NCI-H446 (cell line): ENCODE data around the gene PPIH.
"Not testable (repeated sequence)": the region's sequence is repeated elsewhere in the genome, so short reads cannot be mapped to it uniquely, and the experiment has no call there.

Source experiments
- DNase-seq, 2 experiments: peaks; one replicate each; lab custom pipeline; 2025; lab: John Stamatoyannopoulos, UW

PPIH gene

DNA sequence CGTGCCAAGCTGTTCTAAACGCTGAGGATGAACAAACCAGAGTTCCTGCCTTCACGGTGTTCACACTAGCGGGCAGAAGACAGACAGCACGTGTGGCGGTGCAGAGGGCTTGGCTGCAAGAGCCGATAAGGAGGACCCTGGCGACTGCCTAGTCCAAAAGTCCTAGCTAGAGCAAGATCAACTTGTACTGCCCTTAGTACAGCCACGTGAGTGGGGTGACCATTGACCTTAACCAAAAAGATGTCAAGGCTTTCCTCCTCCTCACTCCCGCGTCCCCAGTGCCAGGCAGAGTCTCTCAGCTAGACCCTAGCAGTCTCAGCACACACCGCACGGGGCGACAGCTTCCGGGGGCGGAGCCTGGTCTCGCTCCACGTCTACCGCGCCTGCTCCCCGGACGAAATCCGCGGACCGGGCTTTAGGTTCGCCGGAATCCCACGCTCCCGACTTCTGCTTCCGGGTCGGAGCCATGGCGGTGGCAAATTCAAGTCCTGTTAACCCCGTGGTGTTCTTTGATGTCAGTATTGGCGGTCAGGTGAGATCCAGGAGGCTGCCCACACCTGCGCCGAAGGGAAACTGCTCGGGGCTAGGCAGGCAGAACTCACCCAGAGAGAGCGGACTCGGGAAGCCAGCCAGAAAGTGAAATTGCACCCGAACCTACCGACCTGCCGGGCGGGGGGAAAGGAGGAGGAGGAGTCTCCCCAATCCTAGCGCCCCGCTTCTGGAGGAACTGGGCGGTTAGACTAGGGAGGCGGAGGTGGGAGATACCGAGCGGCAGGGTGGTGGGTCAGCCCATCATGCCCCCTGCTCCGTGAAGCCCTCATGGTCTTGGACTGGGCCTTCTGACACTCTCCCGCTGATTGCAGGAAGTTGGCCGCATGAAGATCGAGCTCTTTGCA lies at the start of gene PPIH:
PPIH (plus strand) TSS at position 443 of the 896 bp plus-strand sequence; CDS start at position 467, 24 bp downstream.
- peak; percentile 84 to 95 for DNase-seq

DNA sequence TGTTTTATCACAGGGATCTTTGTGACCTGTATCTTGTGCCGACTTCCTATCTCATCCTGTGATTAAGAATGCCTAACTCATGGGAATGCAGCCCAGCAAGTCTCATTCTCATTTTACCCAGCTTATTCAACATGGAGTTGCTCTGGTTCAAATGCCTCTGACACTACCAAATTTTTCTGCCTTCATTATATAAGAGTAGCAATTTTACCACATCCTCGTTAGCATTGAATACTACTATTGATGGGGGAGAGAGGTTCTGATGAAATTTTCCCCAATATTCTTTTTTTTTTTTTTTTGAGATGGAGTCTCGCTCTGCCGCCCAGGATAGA lies 44.5 kb upstream of the PPIH start:
- DNase-seq, result no peak

DNA sequence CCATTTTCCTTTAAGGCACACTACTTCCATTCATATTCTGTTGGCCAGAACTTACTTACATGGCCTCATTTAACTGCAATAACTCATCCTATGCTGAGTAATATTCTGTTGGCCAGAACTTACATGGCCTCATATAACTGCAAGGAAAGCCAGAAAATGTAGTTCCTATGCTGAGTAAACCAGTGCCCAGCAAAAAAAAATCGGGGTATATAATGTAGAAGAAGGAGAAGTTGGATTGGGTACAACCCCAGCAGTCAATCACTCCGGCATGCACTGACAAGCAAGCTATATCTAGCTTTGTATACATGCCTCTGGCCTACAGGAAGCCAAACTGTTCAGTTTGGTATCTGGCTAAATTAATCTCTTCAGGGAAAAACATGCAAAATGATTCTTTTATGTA lies 39.4 kb upstream of the PPIH start:
- no peak for DNase-seq

DNA sequence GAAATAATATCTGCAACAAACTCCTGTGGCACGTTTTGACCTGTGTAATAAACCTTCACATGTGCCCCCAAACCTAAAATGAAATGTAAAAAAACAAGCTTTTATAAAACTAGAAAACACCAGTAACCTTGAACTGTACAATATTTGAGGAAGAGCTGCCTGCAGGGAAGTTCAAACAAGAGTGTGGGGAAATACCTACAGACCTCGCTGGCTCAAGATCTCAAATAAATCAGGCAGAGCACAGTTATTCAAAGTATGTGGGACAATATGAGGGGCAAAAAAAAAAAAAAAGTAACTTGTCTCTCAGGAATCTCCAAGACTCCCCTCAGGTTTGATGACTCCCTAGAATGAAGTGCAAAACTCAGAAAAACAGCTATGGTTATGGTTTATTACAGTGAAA lies 37.9 kb upstream of the PPIH start:
- DNase-seq, result no peak

DNA sequence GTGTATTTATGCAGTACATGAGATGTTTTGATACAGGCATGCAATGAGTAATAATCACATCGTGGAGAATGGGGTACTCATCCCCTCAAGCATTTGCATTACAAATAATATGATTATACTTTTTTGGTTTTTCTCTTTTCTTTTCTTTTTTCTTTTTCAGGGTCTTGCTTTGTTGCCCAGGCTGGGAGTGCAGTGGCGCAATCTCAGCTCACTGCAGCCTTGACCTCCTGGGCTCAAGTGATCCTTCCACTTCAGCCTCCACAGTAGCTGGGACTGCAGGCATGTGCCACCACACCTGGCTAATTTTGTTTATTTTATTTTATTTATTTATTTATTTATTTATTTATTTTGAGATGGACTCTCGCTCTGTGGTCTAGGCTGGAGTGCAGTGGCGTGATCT lies 37.0 kb upstream of the PPIH start:
- not testable (repeated sequence) for DNase-seq

DNA sequence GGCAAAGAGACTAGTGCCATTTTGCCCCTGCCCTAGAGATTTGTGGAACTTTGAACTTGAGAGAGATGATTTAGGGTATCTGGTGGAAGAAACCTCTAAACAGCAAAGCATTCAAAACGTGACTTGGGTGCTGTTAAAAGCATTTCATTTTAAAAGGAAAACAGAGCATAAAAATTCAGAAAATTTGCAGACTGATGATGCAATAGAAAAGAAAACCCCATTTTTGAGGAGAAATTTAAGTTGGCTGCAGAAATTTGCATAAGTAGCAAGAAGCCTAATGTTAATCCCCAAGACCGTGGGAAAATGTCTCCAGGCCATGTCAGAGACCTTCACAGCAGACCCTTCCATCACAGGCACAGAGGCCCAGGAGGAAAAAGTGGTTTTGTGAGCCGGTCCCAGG lies 31.0 kb upstream of the PPIH start:
- DNase-seq, result not testable (repeated sequence)

DNA sequence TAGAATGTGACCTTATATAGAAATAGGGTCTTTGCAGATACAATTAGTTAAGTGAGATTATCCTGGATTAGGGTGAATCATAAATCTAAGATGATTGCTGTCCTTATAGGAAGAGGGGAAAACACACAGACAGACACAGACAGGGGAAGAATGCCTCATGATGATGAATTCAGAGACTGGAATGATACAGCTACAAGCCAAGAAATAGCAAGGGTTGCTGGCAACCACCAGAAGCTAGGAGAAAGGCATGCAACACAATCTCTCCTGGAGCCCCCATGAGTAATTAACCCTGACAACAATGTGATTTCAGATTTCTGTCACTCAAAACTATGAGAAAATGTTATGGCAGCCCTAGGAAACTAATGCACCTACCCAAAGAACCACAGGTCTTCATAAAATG lies 19.1 kb upstream of the PPIH start:
- no peak for DNase-seq

DNA sequence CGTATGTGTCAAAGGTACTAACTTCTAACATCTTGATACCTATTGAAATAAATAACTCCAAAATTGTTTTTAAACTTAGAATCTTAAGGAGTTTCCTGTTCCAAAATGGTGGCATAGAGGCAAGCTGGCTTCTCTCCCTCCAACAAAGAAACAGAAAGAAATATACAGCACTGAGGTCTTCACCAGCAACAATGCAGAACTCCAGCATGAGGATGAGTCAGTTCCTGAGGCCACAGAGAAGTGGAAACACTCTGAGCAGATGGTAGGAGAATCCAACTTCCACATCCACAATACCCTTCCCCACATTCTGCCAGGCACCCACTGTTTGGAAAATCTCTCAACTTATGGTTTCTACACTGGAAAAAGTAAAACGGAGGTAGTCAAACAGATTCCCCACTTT lies 12.2 kb upstream of the PPIH start:
- DNase-seq, result no peak

DNA sequence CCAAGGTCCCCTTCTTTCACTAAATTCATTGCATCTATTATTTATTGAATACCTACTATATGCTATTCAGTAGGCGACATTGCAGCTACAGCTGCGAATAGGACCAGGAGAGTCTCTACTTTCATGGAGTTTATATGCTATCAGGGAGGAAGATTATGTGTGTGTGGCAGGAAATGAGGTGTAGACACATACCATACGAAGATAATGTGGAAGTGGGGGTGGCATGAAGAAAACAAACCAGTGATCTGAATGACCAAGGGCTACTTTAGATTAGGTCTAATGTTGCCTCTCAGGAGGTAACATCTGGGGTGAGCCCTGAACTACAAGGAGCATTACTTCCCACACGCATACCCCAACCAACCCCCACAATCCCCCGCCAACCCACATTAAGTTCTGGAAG lies 1.0 kb upstream of the PPIH start:
- DNase-seq, result no peak

DNA sequence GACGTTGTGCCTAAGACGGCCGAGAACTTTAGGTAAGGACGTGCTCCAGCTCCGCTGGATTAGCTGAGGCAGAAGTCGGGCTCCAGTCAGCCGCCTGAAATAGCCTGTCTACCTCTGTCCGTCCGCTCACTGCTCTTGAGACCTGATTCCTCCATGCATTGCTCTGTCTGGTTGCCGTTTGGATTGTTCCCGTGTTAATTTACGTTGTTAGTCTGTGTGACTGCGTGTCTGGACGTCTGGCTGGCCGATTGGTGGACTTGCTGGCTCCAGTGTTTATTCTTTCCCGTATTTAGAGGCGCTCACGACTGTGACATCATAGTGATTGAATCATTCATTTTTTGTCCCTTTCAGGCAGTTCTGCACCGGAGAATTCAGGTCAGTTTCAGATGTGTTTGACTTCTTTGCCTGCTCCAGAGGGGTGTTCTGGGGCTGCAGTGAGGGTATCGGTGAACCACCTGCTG lies 684 bp downstream of the PPIH start:
- DNase-seq, result no peak

DNA sequence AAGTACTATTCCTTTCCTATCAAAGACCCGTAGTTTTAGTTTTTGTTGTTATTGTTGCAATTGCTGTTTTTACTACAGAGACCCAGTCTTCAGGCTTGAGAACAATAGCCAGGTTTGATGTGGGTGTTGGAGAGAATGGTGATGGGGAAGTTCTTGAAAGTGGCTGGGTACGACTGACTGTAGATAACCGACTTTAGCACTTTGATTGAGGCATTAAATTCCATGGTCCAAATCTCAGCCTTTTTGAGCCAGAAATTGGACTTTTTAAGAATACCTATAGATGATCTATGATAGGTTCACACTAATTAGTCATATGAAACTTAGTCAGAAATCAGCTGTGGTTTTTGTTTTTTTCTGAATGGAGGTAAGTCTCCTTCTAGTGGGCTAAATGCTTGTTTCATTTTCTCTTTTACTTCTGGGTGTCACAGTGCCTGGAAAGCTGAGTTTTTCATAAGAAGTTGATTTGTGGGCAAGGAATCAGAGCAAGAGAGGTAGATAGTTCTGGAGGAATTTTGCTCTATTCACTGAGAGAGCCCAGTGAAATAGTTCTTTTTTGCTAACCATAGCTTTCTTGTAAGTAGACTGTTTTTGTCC lies 2.8 kb downstream of the PPIH start:
- no peak for DNase-seq

DNA sequence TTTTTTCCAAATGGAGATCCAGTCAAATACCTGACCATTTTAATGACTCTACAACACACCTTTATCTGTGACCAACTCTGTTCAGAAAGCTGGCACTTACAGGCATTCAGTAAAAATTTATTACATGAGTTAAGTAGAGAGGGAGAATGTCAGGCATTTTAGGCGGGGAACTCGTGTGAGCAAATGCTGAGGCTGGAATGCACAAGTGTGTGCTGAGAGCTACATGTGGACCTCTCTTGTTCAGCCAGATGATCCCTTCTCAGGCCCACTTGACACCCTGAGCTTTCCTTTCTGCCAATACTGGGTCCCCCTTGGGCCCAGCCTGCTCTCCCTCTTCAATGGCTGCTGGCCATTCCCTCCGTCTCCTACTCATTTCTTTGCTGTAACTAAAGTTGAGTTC lies 11.7 kb downstream of the PPIH start:
- no peak for DNase-seq

DNA sequence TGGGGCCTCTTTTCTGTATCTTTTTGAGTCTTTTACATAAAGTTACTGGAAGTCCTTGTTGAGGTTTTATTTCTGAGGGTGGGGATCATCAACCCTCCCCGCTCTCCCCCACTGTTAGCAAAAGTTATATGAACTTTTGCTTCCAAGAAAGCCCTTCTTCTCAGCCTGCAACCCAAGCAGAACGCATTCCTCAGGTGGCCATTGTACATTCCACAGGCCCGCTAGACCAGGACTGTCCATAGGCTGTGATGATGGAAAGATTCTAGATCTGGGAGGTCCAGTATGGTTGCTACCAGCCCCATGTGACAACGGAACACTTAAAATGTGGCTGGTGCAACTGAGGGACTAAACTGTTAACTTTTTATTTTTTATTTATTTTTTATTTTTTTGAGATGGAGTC lies 12.2 kb downstream of the PPIH start:
- DNase-seq, result no peak

DNA sequence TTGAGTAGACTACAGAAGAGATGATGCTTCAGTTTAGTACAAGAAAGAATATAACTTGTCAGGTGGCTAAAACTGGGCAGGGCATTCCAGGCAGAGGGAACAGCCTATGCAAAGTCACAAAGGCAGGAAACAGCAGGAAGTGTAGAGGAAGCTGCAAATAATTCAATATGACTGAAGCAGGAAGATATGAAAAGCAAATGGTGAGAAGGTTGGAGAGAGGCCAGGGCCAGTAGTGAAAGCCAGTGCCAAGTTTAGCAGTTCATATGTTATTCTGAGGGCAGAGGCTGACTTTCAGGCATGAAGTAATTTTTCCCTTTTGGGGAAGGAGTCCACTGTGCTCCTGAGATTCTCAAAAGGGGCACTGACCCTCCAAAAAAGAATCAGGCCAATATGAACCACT lies 16.0 kb downstream of the PPIH start:
- DNase-seq, result peak in 1 of 2 experiments; percentile 36

DNA sequence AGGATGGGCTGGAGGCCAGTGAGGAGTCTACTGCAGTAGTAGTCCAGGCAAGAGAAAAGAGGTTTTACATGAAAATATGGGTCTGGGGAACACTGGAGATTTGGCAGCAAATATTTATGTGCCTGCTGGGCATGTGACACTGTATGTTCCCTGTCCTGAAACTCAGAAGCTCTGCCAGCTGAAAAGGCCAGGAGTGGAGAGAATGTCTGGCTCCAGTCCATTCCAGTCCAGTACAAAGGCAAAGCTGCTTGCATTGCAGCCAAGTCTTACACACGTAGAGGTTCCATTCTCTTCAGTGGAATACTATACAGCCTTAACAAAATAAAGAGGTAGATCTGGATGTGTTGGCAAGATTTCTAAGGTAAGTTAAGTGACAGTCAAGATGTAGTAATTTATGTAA lies 16.5 kb downstream of the PPIH start:
- no peak for DNase-seq

DNA sequence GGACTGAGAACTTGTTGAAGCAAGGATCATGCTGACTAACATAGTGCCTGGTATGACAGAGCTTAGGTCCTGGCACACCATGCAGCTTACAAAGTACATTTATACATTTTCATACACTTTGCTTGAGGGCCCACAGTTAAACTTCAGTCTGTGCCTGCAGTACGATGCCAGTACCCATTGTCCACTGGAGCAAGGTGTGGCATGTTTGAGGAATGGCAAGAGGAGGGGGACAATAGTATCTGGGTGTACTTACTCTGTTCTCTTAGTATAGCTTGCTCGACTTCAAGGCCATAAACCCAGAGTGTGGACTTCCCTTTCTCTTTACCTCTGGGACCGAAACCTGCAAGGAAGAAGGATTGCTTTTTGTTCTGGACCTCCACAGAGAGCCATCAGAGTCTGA lies 17.2 kb downstream of the PPIH start:
- no peak for DNase-seq

DNA sequence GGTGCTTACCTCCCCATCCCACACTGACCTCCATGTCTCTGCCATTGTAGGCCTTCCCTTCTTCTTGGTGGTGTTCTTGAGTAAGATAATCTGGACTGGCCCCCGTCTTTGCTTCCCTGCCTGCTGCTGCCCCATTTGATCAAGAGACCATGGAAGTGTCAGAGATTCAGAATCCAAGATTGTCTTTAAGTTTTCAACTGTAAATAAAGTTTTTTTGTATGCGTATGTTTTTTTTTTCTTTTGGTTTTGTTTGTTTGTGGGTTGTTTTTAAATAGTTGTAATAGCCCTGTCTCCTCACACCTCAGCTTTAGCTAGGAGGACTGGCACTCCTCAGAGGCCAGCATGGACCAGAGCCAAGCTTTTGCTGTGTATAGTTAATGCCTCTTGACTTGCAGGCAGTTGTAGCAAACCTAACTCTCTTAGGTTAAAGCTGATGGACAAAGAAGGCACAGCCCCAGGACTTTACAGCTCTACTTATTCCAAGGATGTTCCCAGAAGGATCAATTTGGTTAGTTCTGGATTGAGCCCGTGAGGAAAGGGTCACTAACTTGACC lies 18.4 kb downstream of the PPIH start:
- DNase-seq, result no peak

DNA sequence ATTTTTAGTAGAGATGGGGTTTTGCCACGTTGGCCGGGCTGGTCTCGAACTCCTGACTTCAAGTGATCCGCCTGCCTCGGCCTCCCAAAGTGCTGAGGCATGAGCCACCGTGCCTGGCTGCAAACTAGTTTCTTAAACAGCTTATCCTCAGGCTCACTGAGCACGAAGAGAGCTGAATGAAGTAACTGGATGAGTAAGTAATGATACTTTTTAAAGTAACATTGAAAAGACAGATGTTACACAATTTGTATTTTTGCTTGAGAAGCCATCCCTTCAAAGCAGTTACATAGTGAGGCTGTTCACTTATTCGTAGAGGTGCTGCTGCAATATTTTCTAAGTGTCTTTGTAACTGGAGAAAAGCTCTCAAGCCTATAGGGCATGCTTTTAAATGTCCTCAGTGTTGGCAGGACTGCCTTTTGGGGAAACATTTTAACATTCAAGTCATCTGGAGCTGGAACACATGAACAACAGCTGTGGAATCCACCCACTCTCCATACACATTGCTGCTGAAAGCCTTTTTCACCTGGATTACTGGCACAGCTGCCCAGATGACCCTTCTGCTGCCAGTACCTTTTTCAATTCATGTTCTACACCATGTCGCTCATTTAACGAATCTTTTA lies 21.3 kb downstream of the PPIH start:
- no peak for DNase-seq

DNA sequence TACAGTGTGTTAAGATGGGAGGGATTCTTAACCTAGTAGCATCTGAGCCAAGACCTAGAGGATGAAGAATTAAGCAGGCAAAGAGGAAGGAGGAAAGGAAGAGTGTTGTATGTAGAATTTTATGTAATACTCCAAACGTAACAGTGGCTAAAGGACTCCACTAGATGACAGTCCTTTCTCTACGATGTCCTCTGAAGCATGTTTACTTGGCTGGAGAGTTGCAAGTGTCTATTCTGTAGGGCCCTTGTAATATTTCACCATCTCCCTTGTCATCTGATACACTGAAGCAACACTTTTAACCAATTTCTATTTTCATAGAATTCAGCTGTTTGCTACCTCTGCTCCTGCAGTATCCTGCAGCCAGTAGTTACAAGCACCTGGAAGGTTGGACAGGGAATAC lies 21.8 kb downstream of the PPIH start:
- no peak for DNase-seq

DNA sequence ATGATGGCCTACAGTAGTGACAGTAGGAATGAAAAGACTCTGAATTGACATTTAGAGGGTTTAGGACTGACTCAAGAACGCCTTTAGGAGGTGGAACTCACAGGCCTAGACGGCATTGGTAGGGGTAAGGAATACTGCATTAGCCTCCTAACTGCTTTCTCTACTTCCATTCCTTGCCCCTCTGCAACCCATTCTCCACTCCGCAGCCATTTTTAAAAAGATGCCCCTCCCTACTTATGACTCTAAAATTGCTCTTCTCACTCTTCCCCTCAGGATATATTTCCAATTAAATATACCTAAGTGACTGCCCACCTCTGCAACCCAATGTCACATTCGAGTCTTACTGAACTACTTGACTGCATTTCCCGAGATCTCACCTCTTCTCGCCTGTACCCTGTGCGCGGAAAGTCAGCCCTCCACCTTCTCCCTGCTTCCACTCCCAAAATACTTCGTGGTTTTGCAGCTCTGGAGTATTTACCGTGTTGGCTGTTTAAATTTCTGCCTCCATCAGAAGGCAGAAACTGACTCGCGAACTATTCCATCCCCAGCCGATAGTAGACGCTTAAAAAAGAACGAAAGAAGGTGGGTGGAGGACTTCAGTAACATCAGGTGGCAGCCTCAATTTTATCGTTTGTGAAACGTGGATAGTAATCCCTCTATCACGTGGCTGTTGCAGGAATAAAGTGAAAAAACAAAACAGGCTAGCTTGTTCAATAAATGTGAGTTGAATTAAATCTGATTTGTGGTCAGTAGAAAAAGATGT lies 22.9 kb downstream of the PPIH start:
- no peak for DNase-seq

DNA sequence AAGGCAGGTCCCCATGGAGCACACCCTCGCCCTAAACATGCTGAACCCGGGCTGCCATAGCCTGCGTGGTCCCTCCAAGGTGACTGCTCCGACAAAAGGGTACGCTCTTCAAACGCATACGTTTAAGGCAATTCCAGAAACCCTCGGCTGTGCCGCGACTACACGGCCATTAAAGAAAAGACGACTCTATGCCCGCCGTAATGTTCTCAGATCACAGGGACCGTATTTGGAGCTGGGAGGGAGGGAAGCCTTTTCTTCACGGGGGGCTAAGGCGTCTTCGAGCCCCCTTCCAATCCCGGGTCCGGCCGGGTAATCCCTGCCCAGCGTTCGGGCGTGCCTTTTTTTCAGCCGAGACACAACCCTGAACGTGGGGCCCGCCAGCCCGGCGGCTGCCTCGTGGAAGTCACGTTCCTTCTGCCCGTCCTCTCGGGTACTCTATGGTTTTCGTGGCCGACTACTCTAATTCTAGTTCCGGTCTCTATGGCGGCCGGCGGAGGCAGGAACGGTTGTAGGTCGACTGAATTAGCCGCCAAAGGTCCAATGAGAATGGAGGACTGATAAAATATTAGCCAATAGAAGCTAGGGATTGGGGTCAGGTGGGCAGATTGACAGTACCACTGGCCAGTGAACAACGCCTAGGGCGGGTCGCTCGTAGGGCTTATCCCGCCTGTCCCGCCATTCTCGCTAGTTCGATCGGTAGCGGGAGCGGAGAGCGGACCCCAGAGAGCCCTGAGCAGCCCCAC lies 23.7 kb downstream of the PPIH start, which contains the start of gene YBX1:
YBX1 (plus strand) TSS at position 678 of the 743 bp plus-strand sequence. CDS start 148 bp downstream, outside the sequence.
- peak; percentile 97 to 99 for DNase-seq

DNA sequence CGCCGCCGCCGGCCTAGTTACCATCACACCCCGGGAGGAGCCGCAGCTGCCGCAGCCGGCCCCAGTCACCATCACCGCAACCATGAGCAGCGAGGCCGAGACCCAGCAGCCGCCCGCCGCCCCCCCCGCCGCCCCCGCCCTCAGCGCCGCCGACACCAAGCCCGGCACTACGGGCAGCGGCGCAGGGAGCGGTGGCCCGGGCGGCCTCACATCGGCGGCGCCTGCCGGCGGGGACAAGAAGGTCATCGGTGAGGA lies 24.2 kb downstream of the PPIH start:
- DNase-seq, result not testable (repeated sequence)
